ENCODE results near the gene FGF1. TPM values are rescaled to one million over a fixed set of nuclear protein-coding genes. Genes with fewer than 3 reads are reported as not detected.

The FGF1 gene
- total RNA-seq, 1 experiment from 2014 or later = 3.2 TPM

GRCh38 chr5:142678529-142678928 is 7.4 kb downstream of the FGF1 start:
- Histone ChIP-seq H3K56ac (ENCODE audit: insufficient read length, low read depth, low read length) (no peak overlapping the region), H3K79me2 (ENCODE audit: insufficient read depth, low read length) (no peaks in the 10 kb centered on the region), H2AFZ (ENCODE audit: low read length) (no peak overlapping the region), H2BK12ac (ENCODE audit: insufficient read length, low read depth, low read length) (no peak overlapping the region), H3K27ac (ENCODE audit: insufficient read length, low read depth, low read length) (no peak overlapping the region), H2BK5ac (ENCODE audit: insufficient read length, low read length) (no peak overlapping the region), H4K20me1 (ENCODE audit: control insufficient read depth, insufficient read depth, insufficient read length) (no peaks in the 10 kb centered on the region), H3K23ac (ENCODE audit: insufficient read length, low read depth, low read length) (no peak overlapping the region), H3K4me1 (ENCODE audit: insufficient read depth, low read length) (peaks cover 1% of the 10 kb centered on the region; the same call in 1 of the 2 replicates), H4K8ac (replicated peaks; ENCODE audit: insufficient read length, low read depth, low read length) (no peak overlapping the region), H3K27me3 (ENCODE audit: insufficient read depth, low read length) (no peaks in the 10 kb centered on the region; the same call in 1 of the 2 replicates), H3K4ac (ENCODE audit: low read depth, low read length) (no peak overlapping the region), H3K18ac (ENCODE audit: insufficient read length, low read depth, low read length) (no peak overlapping the region), H3K79me1 (ENCODE audit: insufficient read depth, low read depth, low read length, poor library complexity, severe bottlenecking) (no peaks in the 10 kb centered on the region), H4K5ac (ENCODE audit: insufficient read length, low read depth, low read length) (no peak overlapping the region), H2BK15ac (ENCODE audit: low read depth, low read length) (no peak overlapping the region), H3T11ph (ENCODE audit: low read length) (no peak overlapping the region), H3K14ac (ENCODE audit: insufficient read depth, low read length) (no peak overlapping the region), H2AK5ac (ENCODE audit: insufficient read length, low read length) (no peak overlapping the region), H4K91ac (ENCODE audit: insufficient read length, low read depth, low read length) (no peak overlapping the region), H3K9ac (ENCODE audit: extremely low read depth, insufficient read length, low read length) (no peak overlapping the region), H2BK20ac (ENCODE audit: low read depth, low read length, poor library complexity, severe bottlenecking) (no peak overlapping the region), H3K4me2 (ENCODE audit: insufficient read depth, insufficient read length, low read length) (no peak overlapping the region), H3K9me3 (ENCODE audit: control insufficient read depth, low read depth, low read length) (no peaks in the 10 kb centered on the region), H2BK120ac (ENCODE audit: low read depth, low read length, poor library complexity, severe bottlenecking) (no peak overlapping the region), H3K23me2 (ENCODE audit: insufficient read length, low read depth, low read length, poor library complexity, severe bottlenecking) (no peaks in the 10 kb centered on the region)
- peak overlapping the region in 1 of 3 experiments; percentile 49; a peak in 1 of 7 replicates for H3K27ac Mint-ChIP-seq
- H3K4me3 Mint-ChIP-seq = no peak overlapping the region
- H3K27me3 Mint-ChIP-seq (ENCODE audit: low read depth) = no peaks in the 10 kb centered on the region
- no peak for DNase-seq
- H3K9me3 Mint-ChIP-seq = no peaks in the 10 kb centered on the region; a peak in 1 of 5 replicates
- no peak for TF ChIP-seq CTCF (conservative IDR thresholded peaks at IDR 0.05)
- no CpG with 5 or more reads among the region's 4 CpGs for WGBS (ENCODE audit: extremely low coverage, insufficient read length, low lambda C conversion rate)
- H3K4me1 Mint-ChIP-seq = peaks cover 21 to 27% of the 10 kb centered on the region in 2 experiments
- peaks cover 0 to 6% (median 4%) of the 10 kb centered on the region in 3 experiments; a peak in 3 of 7 replicates for H3K36me3 Mint-ChIP-seq (ENCODE audit: insufficient read depth in 1 of 3, low read depth in 3 of 3)
